GM21447 (cell line): ENCODE data around the gene OR2C1.

ENCODE experiments used
- ATAC-seq: cut with Tn5 transposase; IDR thresholded peaks from one replicate; pipeline ENCODE4 v1.9.1; 2021; ENCODE audit not compliant: unreplicated experiment

OR2C1 gene

DNA sequence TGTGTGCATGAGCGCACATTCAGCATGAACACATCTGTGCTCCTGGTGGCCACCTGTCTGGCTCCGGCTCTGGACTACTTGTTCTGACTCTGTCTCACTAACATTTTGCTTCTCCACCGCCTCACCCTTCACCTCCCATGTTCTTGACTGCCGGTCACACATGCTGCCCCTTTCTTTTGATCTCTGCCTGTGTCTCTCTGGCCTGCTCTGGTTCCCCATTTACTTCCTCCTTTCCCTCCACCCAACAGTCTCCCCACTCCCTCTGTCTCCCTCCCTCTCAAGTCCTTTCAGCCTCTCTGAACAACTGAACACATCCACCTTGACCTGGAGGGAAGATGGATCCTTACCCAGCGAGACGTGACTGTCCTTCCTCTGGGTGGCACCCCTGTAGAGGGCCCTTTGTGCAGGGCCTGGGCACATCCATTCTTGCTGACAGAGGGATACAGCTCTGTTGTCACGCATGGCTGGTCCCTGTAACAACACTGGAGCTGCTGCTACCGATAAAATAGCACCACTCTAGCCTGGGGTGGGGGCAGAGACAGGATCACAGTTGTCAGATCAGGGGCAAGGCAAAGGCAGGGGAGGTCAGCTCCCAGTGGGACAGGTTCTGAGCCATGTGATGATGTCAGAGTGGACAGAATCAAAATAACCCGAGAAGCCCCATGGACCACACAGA, 34.1 kb downstream of the OR2C1 start:
- no peak for ATAC-seq

DNA sequence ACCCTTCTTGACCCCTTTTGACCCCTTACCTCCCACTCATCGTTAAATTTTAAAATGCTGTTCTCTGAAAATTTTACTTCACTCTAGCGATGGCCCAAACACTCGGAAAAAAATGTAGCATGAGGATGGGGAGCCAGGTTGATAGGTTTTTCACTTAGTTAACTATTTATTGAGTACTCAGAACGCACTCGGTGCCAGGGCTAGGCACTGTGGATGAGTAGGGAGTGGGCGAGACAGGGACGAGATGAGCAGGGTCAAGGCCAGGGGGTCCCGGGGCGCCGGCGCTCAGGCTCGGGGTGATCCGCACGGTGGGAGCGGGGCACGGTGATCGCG, 44.7 kb downstream of the OR2C1 start:
- ATAC-seq: no peak

DNA sequence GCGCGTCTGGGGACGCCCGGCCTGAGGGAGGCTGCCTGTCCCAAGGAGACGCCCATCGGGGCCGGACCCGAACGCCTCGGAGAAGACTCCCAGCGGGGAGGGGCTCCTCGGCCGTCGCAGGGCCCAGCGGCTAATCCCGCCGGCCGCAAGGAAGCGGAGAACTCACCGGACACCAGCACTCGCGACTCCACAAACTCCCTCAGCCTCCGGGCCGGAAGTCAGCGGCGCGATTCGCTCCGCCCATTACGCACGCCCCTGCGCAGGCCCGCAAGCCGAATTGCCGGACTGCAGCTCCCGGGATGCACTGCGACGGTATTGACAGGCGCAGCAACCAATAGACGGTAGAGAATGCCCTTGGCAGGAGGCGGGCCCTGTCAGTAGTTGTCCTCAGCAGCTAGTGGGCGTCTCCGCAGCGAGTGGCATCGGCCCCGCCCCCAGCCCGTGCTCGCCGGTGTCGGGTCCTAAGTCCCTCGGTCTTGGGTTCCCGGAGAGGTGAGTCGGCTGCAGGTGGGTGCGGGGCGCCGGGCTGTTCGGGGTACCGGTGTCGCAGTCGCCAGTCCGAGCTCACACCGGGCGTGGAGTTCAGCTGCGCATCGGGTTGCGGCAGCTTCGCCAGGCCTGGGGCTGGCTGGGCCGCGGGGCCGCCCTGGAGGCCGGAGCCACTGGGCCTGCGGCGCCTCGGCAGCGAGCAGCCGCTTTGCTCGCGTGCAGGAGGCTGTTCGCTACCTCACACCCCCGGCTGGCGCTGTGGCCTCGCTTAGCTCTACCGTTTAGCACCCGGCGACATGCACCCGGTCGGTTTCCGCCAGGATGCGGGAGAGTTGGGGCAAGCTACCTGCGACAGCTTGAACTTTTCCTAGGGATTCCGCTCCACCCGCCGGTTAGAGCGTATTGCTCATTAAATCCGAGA, 45.3 kb downstream of the OR2C1 start, which contains the start of the genes ZNF174 and ZSCAN32:
ZNF174 (plus strand) TSS at position 437 of the 910 bp plus-strand sequence. CDS start 790 bp downstream, outside the sequence.
ZSCAN32 (minus strand) TSS at position 226 of the 910 bp plus-strand sequence. CDS start 3,447 bp downstream, outside the sequence.
- ATAC-seq: peak; percentile 97

DNA sequence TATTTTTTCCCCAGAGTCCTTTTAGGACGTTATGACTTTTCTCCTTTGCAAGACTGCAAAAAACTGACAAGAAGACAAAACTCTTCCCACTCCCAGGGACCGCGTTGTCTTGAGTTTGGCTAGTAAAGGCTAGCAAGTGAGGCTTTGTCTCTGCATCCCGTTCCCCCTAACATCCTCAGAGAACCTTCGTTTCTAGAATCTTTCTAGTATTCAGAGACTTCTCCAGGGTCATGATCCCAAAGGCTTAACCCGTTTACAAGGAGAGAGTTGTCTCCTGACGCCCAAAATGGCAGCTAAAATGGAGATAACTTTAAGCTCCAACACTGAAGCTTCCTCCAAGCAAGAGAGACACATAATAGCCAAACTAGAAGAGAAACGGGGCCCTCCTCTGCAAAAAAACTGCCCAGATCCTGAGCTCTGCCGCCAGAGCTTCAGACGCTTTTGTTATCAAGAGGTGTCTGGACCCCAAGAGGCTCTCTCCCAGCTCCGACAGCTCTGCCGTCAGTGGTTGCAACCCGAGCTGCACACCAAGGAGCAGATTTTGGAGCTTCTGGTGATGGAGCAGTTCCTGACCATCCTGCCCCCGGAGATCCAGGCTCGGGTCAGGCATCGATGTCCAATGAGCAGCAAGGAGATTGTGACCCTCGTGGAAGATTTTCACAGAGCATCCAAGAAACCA, 46.2 kb downstream of the OR2C1 start:
- no peak for ATAC-seq
